Raji (cell line): ENCODE measurements around the gene EIF4E.

Source experiments
- POLR2A ChIP-seq: IDR thresholded peaks from 2 replicates; pipeline ENCODE4 v1.6.1; 2011; ENCODE audit warnings: low read depth, low read length, control low read depth; ENCODE audit not compliant: insufficient read depth

EIF4E gene

DNA sequence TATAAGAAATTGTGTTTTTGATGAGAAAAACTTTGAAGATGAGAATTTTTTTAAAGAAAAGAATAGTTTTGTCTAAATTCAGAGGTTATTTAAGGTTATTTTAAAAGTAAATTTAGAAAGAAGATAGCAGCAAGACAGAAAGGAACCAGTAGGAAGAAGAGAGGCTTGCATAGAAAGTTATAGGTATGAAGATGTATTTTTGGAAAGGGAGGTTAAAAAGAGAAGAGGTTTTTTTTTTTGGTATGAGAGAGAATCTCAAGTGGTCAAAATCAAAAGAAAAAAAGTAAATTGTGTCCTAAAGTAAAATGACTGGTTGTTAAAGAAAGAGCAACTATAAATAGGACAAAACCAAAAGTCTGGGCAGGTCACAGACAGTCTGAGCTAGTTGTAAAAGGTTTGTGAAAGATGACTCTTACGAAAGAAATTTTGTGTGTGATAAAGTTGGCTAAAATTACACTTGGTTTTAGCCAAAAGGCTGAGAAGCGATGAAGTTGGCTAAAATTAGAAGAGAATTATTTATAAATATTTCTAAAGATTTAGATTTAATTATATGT lies 16.4 kb upstream of the EIF4E start:
- no peak for TF ChIP-seq POLR2A

- no peak for TF ChIP-seq POLR2A
Observed at GRCh38 chr4:98939892-98940298, 11.0 kb upstream of the EIF4E start.

DNA sequence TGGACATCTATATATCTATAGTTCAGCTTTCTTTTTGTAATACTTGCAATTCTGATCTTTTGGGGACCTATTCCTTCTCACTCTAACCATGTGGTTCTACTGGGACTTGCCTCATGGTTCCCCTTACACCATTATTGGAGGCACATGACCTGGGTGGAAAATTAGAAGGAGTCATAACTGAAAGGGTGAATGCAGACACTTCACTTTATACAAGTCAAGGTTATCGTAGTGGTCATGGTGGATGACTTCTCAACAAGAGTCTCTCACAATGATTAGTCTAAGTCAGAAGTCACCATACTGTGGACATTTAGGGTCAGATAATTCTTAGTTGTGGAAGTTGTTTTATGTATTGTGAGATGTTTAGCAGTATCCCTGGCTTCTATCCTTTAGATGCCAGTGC lies 10.5 kb upstream of the EIF4E start:
- TF ChIP-seq POLR2A, result no peak

GRCh38 chr4:98937986-98938720 lies 9.2 kb upstream of the EIF4E start:
- TF ChIP-seq POLR2A, result no peak

DNA sequence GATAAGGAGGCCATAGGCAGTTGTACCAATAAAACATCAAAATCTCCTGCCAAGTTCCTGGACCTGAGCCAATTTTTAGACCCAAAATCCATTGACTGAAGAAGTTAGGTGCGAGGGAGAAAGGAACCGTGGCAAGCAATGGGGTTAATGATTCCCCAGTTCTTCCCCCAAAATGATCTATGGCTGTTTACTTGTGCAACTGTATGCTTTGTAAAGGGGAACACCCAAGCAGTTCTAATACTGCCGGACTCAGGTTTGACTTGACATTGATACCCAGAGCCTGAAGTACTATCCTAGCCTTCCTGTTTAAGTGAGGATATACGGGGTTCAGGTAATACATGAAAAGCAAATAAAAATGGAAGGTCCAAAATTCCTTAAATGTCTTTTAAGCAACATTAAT lies 6.7 kb upstream of the EIF4E start:
- no peak for TF ChIP-seq POLR2A

GRCh38 chr4:98932539-98932938 lies 3.6 kb upstream of the EIF4E start:
- TF ChIP-seq POLR2A, result no peak

GRCh38 chr4:98930311-98930865 lies 1.5 kb upstream of the EIF4E start:
- no peak for TF ChIP-seq POLR2A

DNA sequence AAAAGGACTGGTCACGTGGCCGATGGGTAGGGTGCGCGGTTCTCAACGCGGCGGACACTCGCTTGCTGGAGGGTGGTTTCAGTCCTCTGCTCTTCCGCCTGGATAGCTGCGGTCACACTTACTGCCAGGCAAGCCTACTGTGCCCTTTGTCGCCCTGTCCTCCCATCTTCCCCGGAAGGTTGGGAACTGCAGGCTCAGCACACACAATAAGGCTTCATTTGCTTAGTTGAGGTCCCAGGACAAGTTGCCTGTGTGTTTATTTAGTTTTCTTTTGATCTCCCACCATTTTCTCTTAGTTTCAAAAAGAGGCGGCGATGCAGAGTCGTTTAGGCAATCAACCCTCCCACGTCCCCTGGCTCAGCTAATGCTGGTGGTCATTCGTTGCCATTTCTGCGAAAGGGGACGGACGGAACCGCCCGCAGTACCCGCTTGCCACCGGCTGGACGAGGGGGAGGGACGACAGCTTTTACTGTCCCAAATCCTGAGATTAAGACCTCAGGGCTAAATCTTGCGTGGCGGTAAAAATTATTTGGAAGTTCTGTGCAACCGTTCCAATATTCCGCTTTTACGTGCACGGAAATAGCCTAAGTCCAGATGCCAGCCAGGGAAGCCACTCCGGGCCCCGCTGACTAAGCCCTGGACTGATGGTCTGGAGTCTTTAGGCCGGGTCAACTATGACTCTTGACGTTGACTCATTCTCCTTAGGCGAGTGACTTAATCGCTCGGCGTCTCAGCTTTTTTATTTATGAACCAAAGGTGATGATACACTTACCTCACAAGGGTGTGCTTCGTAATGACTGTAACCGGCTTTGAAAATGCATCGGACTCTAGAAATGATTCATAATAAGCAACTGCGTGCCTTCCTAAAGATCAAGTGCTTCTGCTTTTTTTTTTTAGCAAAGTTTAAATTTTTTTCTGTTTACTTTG lies 671 bp upstream of the EIF4E start:
- TF ChIP-seq POLR2A, result peak; percentile 91

- TF ChIP-seq POLR2A, result peak; percentile 66
Observed at GRCh38 chr4:98928131-98928504, 815 bp downstream of the EIF4E start.

DNA sequence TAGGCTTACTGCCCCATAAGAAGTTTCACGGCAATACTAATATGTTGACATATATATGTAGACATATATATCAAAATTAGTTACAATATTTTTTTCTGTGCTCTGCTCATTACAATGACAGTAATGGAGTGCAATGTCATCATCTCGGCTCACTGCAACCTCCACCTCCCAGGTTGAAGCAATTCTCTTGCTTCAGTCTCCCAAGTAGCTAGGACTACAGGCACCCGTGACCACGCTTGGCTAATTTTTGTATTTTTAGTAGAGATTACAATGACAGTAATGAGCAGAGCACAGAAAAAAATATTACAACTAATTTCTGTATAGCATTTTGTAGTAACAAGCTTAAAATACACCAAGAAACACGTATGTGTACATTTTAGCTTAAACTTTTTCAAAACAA lies 7.6 kb downstream of the EIF4E start:
- TF ChIP-seq POLR2A, result no peak

- no peak for TF ChIP-seq POLR2A
Observed at GRCh38 chr4:98919996-98920395, 8.9 kb downstream of the EIF4E start.

DNA sequence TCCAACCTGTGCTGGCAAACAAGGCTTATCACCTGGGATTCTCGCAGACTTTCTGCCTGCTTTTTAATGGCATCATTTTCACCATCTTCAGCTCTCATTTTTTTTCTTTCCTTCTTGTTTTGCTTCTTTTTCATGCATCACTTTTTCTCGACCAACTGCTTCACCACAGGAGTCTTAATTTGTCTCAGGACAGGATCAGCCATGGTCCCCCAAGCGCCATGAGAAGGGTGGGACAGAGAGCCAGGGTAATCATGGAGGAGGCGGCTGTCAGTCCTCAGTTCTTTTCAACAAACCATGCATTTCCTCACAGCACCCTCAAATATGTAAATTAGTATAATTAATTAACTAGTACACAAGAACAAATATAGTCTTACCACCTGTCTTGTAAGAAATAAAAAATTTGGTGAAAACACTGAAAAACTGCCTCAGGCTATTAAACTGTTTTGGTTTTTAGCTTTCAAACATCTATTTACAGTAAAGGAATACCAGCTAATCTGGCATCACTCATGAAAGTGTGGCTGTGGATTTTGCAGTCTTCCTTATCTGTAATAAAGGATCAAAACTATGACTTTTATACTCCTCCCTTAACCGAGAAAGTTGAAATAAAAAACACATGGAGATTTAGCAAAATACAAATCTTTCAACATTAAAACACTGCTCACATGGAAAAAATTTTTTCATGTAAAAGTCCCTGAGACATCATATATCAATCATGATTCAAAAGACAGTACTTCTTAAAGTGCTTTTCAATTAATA lies 19.1 kb downstream of the EIF4E start:
- TF ChIP-seq POLR2A, result no peak

DNA sequence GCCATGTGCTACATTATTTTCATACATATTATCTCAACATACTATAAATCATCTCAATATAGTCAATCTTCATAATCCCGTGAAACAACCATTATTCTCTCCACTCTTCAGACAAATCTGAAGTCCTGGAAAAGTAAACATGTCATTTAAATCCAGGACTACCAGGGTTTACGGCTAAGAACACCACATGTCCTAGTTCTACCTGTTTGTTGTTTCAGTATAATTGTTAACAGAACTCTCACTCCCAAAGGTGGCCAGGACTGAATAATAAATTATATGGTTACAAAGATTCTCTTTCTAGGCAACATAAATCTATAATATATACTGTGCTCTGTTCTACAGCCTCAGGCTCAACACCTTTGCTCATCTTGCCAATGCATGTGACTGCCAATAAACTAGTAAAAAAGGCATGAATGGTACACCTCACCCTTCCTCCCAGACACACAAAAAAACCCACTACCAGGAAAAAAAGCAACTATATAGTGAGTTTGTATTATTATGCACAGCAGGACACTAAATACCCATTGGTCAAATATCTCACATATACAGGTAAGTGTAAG lies 20.1 kb downstream of the EIF4E start:
- TF ChIP-seq POLR2A, result no peak

- TF ChIP-seq POLR2A, result no peak
Observed at GRCh38 chr4:98908182-98908581, 20.8 kb downstream of the EIF4E start.

DNA sequence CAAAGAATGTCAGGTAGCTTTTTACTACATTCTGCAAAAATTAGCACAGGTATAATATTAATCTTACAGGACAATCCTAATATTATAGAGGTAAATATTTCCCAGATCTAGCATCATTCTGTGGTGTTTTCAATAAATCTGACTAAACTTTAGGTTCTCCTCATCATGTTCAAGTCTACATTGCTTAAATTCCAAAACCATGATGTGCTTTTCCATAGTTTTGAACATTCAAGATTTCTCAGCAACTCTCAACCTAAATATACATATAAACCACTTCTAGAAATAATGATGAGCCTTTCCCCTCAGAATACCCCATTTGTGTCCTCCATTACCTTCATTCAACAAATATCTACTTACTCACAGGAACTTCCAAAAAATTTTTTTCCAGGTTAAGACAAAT lies 23.1 kb downstream of the EIF4E start:
- no peak for TF ChIP-seq POLR2A
